Panc1 (cell line): ENCODE measurements around the gene ZBTB4.

Source experiments
- POLR2AphosphoS5 ChIP-seq: IDR thresholded peaks from 2 replicates; pipeline ENCODE4 v1.6.1; 2012; ENCODE audit warnings: mild to moderate bottlenecking, low read depth, low read length, moderate library complexity
- TCF7L2 ChIP-seq: IDR thresholded peaks from 2 replicates; pipeline ENCODE4 v1.6.1; 2011; ENCODE audit warnings: mild to moderate bottlenecking, low read depth, low read length, inconsistent platforms
- TF ChIP-seq, protein P1 (sequence below): fragments of 450-650 bp; IDR thresholded peaks from 2 replicates; pipeline ENCODE4 v1.5.1; 2017; ENCODE audit warnings: mild to moderate bottlenecking
- TF ChIP-seq, protein P2 (sequence below), 2 experiments: IDR thresholded peaks; 2 replicates each; pipeline ENCODE4 v1.6.1; 2011 to 2012; ENCODE audit warnings: low read depth in 2 of 2, control low read depth in 1 of 2, low read length in 1 of 2, mild to moderate bottlenecking in 1 of 2, moderate library complexity in 1 of 2; ENCODE audit not compliant: insufficient read depth in 1 of 2

DNA sequence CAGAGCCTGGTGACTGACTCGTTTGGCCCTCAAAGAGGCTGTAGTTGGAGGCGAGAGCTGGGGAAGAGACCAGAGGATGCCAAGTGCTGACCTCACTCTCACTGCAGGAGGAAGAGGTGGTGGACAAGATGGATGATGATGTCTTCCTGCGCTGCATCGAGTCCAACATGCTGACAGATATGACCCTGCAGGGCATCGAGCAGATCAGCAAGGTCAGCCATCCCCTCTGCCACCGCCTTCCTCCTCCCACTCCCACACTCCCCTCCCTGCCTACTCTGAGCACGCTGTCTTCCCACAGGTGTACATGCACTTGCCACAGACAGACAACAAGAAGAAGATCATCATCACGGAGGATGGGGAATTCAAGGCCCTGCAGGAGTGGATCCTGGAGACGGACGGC is 31.7 kb upstream of the ZBTB4 start:
- TF ChIP-seq, protein P1, sequence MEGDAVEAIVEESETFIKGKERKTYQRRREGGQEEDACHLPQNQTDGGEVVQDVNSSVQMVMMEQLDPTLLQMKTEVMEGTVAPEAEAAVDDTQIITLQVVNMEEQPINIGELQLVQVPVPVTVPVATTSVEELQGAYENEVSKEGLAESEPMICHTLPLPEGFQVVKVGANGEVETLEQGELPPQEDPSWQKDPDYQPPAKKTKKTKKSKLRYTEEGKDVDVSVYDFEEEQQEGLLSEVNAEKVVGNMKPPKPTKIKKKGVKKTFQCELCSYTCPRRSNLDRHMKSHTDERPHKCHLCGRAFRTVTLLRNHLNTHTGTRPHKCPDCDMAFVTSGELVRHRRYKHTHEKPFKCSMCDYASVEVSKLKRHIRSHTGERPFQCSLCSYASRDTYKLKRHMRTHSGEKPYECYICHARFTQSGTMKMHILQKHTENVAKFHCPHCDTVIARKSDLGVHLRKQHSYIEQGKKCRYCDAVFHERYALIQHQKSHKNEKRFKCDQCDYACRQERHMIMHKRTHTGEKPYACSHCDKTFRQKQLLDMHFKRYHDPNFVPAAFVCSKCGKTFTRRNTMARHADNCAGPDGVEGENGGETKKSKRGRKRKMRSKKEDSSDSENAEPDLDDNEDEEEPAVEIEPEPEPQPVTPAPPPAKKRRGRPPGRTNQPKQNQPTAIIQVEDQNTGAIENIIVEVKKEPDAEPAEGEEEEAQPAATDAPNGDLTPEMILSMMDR, result no peak
- no peak for TF ChIP-seq POLR2AphosphoS5
- TF ChIP-seq, protein P2, sequence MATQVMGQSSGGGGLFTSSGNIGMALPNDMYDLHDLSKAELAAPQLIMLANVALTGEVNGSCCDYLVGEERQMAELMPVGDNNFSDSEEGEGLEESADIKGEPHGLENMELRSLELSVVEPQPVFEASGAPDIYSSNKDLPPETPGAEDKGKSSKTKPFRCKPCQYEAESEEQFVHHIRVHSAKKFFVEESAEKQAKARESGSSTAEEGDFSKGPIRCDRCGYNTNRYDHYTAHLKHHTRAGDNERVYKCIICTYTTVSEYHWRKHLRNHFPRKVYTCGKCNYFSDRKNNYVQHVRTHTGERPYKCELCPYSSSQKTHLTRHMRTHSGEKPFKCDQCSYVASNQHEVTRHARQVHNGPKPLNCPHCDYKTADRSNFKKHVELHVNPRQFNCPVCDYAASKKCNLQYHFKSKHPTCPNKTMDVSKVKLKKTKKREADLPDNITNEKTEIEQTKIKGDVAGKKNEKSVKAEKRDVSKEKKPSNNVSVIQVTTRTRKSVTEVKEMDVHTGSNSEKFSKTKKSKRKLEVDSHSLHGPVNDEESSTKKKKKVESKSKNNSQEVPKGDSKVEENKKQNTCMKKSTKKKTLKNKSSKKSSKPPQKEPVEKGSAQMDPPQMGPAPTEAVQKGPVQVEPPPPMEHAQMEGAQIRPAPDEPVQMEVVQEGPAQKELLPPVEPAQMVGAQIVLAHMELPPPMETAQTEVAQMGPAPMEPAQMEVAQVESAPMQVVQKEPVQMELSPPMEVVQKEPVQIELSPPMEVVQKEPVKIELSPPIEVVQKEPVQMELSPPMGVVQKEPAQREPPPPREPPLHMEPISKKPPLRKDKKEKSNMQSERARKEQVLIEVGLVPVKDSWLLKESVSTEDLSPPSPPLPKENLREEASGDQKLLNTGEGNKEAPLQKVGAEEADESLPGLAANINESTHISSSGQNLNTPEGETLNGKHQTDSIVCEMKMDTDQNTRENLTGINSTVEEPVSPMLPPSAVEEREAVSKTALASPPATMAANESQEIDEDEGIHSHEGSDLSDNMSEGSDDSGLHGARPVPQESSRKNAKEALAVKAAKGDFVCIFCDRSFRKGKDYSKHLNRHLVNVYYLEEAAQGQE (IDR thresholded peaks at IDR 0.05; ENCODE audit: insufficient read depth in 1 of 2, low read depth in 2 of 2, low read length in 1 of 2), result no peak
- no peak for TF ChIP-seq TCF7L2
